GM12878 (cell line): Measurements from ENCODE around the gene MXRA7. TPM values are rescaled to one million over a fixed set of nuclear protein-coding genes. Genes with fewer than 3 reads are reported as not detected.

Experiments used
- ATAC-seq: fragments of 200-7000 bp; cut with Tn5 transposase; 3 replicates; pipeline ENCODE4 v1.9.1; 2020; ENCODE audit warnings: mild to moderate bottlenecking, moderate library complexity
- BruUV-seq: library from RNA; stranded (reverse); fragments of 400-500 nt; replicated peaks from 2 replicates; lab custom pipeline; 2021; lab: Mats Ljungman, UMichigan
- CTCF ChIA-PET: fragments of 300-600 bp; sonication (Branson Sonifier 250); formaldehyde crosslinking; extraction: SDS; loops from one replicate; lab custom pipeline; 2021; ENCODE audit warnings: inconsistent platforms; lab: Yijun Ruan, JAX
- POLR2A ChIA-PET: fragments of 350-600 bp; formaldehyde crosslinking; extraction: SDS; loops from one replicate; lab custom pipeline; 2021; ENCODE audit warnings: inconsistent platforms; lab: Charles Lee
- RAD21 ChIA-PET: fragments of 300-600 bp; sonication (Branson Sonifier 250); formaldehyde crosslinking; loops from one replicate; lab custom pipeline; 2023; ENCODE audit warnings: antibody characterized with exemption; ENCODE audit not compliant: unreplicated experiment; lab: Charles Lee
- SMC1A ChIA-PET: fragments of 300-600 bp; sonication (Branson Sonifier 250); formaldehyde crosslinking; loops from one replicate; lab custom pipeline; 2023; ENCODE audit not compliant: unreplicated experiment, uncharacterized antibody; lab: Charles Lee
- DNase-seq: peaks from one replicate; pipeline ENCODE4 v3.0.0-alpha.2; 2011; ENCODE audit warnings: low read depth, low spot score
- FAIRE-seq: peaks from 3 replicates; lab custom pipeline; 2011; peaks lifted over from hg19 to GRCh38; lab: Jason Lieb, UNC
- H2AFZ ChIP-seq: 2 replicates; pipeline ENCODE4 v1.6.0; 2011; ENCODE audit warnings: low read depth, low read length, control low read depth; ENCODE audit not compliant: control insufficient read depth
- H3K27ac ChIP-seq: 2 replicates; pipeline ENCODE4 v1.5.1; 2011; ENCODE audit warnings: control low read depth; ENCODE audit not compliant: control insufficient read depth, insufficient read depth
- H3K27me3 ChIP-seq, 2 experiments: replicated peaks in 1 of 2; 2 replicates each; pipeline versions ENCODE4 v1.6.0 to v1.6.1; 2011; ENCODE audit warnings: low read length in 1 of 2; ENCODE audit not compliant: control insufficient read depth in 2 of 2, insufficient read depth in 2 of 2
- H3K36me3 ChIP-seq, 2 experiments: 2 replicates each; pipeline ENCODE4 v1.5.1; 2011; ENCODE audit warnings: low read length in 1 of 2; ENCODE audit not compliant: control insufficient read depth in 2 of 2, insufficient read depth in 2 of 2
- H3K4me1 ChIP-seq: 2 replicates; pipeline ENCODE4 v1.6.1; 2011; ENCODE audit warnings: mild to moderate bottlenecking, low read length, moderate library complexity, mixed read lengths; ENCODE audit not compliant: control insufficient read depth, insufficient read depth
- H3K4me2 ChIP-seq: 2 replicates; pipeline ENCODE4 v1.6.0; 2011; ENCODE audit warnings: control low read depth; ENCODE audit not compliant: control insufficient read depth, insufficient read depth
- H3K4me3 ChIP-seq: fragments of 200-600 bp; sonication (generic); 2 replicates; pipeline ENCODE4 v1.5.1; 2016
- H3K79me2 ChIP-seq: 2 replicates; pipeline ENCODE4 v1.6.0; 2011; ENCODE audit warnings: low read length; ENCODE audit not compliant: control insufficient read depth, insufficient read depth
- H3K9ac ChIP-seq: 2 replicates; pipeline ENCODE4 v1.8.0; 2011; ENCODE audit warnings: low read length, control low read depth, mixed read lengths; ENCODE audit not compliant: control insufficient read depth, insufficient read depth
- H3K9me3 ChIP-seq: replicated peaks from 3 replicates; pipeline ENCODE4 v1.5.1; 2011; ENCODE audit warnings: mild to moderate bottlenecking, low read length; ENCODE audit not compliant: control insufficient read depth, insufficient read depth
- H4K20me1 ChIP-seq: 2 replicates; pipeline ENCODE4 v1.6.0; 2011; ENCODE audit not compliant: control insufficient read depth, insufficient read depth
- ATF7 ChIP-seq: fragments of 450-650 bp; IDR thresholded peaks from 2 replicates; pipeline ENCODE4 v1.6.1; 2016; ENCODE audit warnings: low read depth, mild to moderate bottlenecking
- BHLHE40 ChIP-seq, 2 experiments: fragments of 450-650 bp in 1 of 2; IDR thresholded peaks; 2 replicates each; pipeline ENCODE4 v1.6.1; 2011 to 2017; ENCODE audit warnings: low read depth in 2 of 2, borderline replicate concordance in 1 of 2, improper control_type of control experiment in 1 of 2, low read length in 1 of 2, mild to moderate bottlenecking in 1 of 2
- JUNB ChIP-seq: IDR thresholded peaks from 2 replicates; pipeline ENCODE4 v1.6.1; 2016; ENCODE audit warnings: antibody characterized with exemption, mild to moderate bottlenecking
- KAT2A ChIP-seq: conservative IDR thresholded peaks from 2 replicates; pipeline ENCODE4 v1.6.1; 2011; ENCODE audit warnings: low read depth, low read length; ENCODE audit not compliant: control insufficient read depth
- KLF5 ChIP-seq: fragments of 450-650 bp; IDR thresholded peaks from 2 replicates; pipeline ENCODE4 v1.6.1; 2014; ENCODE audit warnings: mild to moderate bottlenecking; ENCODE audit not compliant: partially characterized antibody
- NBN ChIP-seq: fragments of 450-650 bp; IDR thresholded peaks from 2 replicates; pipeline ENCODE4 v1.6.1; 2016
- NFXL1 ChIP-seq: fragments of 450-650 bp; IDR thresholded peaks from 2 replicates; pipeline ENCODE4 v1.6.1; 2017; ENCODE audit warnings: antibody characterized with exemption, mild to moderate bottlenecking, borderline replicate concordance
- SMAD5 ChIP-seq: IDR thresholded peaks from 2 replicates; pipeline ENCODE4 v1.6.1; 2016; ENCODE audit warnings: antibody characterized with exemption, low read depth
- SPI1 ChIP-seq: IDR thresholded peaks from 2 replicates; pipeline ENCODE4 v1.6.1; 2011; ENCODE audit warnings: low read depth, mild to moderate bottlenecking, low read length, moderate library complexity, borderline replicate concordance; ENCODE audit not compliant: insufficient read depth
- YBX1 ChIP-seq: fragments of 450-650 bp; IDR thresholded peaks from 2 replicates; pipeline ENCODE4 v1.6.1; 2016; ENCODE audit warnings: antibody characterized with exemption
- ZBED1 ChIP-seq: IDR thresholded peaks from 2 replicates; pipeline ENCODE4 v1.6.1; 2016; ENCODE audit warnings: borderline replicate concordance
- ZNF592 ChIP-seq: fragments of 450-650 bp; IDR thresholded peaks from 2 replicates; pipeline ENCODE4 v1.6.1; 2017; ENCODE audit warnings: mild to moderate bottlenecking, moderate library complexity
- whole genome bisulfite sequencing: methylation state at CpG from one replicate; pipeline ENCODE4 v1.1.6; 2016; ENCODE audit warnings: low lambda C conversion rate; ENCODE audit not compliant: insufficient replicate concordance, insufficient coverage; ENCODE audit errors: missing lambda C conversion rate; 5-methylcytosine and 5-hydroxymethylcytosine counted together
- in situ Hi-C: fragments of 300-500 bp; cut with MboI; formaldehyde crosslinking; loops from 9 replicates; pipeline ENCODE4 v1.14.3; 2018; ENCODE audit warnings: mixed read lengths
- intact Hi-C: fragments of 100-400 bp; cut with micrococcal nuclease; formaldehyde crosslinking; loops from one replicate; pipeline ENCODE4 v1.14.2; 2022; ENCODE audit not compliant: unreplicated experiment
- polyA plus RNA-seq, 11 experiments: library from polyadenylated mRNA; depleted of rRNA in 4 of 11; unstranded in 6 of 11; stranded (reverse) in 5 of 11; fragments of >200 nt; fragmentation: Nextera tagmentation in 4 of 11; fragmentation: Illumina TruSeq in 1 of 11; extraction: Ambion mirVana in 4 of 11; extraction: Trizol in 1 of 11; gene quantifications; 1 replicate in 1 of 11; 2 replicates in 10 of 11; pipeline versions ENCODE4 v1.2.1 to v1.2.3, GENCODE V29; 2011 to 2016; ENCODE audit warnings: inconsistent platforms in 2 of 11, missing spikeins in 2 of 11, low read depth in 1 of 11
- total RNA-seq, 4 experiments: library from RNA; depleted of rRNA in 3 of 4; stranded (reverse); fragments of >200 nt in 3 of 4; fragmentation: Illumina TruSeq in 1 of 4; extraction: Trizol in 1 of 4; gene quantifications; 2 replicates each; pipeline versions ENCODE4 v1.2.1 to v1.2.3, GENCODE V29; 2013 to 2021
- TF ChIP-seq, protein P1 (sequence below): fragments of 450-650 bp; formaldehyde crosslinking; IDR thresholded peaks from 2 replicates; pipeline ENCODE4 v1.4.0; 2020; ENCODE audit warnings: mild to moderate bottlenecking, moderate library complexity

The MXRA7 gene
- total and polyA plus RNA-seq, 10 of the 15 experiments (the other 5 are each of a cell fraction or from before 2014, with no cell fraction given) = 0.03 to 2.0 (median 0.33) TPM

DNA sequence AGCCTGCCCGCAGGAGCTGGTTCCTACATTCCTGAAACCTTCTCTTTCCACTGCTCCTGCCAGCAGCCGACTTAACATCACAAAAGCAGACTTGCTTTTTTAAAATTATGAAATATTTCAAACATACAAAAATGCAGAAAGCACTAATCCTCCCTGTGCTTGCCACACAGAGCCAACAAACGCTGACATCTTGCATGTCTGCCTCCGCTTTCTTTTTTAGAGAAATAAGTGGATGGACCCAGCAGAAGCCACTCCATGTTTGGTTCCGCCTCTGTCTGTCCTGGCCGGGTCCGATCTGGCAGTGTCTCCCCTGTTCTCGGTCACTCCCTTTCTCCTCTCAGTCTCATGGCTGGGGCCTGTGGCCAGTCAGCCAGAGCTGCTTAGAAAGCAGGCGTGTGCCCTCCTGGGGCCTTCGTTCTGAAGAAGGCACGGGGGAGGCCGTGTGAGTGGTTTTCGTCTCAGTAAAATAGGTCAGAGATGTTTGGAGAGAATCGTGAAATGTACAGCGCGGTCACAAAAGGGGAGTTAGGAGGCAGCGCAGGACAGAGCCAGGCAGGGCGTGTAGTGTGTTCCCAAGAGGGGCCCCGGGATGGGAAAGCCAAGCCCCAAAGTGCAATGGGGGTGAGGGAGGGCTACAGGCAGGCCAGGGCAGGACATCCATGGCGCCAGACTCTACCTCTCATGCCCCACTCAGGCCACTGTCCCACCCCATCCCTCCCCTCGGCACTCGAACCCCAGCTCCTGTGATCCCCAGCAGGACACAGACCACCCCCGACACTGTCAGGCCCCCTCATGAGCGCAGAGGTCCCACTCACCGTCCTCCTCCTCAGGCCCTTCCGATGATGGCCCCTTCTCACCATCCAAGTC lies 23.2 kb downstream of the MXRA7 start (continued):
- TF ChIP-seq, protein P1, sequence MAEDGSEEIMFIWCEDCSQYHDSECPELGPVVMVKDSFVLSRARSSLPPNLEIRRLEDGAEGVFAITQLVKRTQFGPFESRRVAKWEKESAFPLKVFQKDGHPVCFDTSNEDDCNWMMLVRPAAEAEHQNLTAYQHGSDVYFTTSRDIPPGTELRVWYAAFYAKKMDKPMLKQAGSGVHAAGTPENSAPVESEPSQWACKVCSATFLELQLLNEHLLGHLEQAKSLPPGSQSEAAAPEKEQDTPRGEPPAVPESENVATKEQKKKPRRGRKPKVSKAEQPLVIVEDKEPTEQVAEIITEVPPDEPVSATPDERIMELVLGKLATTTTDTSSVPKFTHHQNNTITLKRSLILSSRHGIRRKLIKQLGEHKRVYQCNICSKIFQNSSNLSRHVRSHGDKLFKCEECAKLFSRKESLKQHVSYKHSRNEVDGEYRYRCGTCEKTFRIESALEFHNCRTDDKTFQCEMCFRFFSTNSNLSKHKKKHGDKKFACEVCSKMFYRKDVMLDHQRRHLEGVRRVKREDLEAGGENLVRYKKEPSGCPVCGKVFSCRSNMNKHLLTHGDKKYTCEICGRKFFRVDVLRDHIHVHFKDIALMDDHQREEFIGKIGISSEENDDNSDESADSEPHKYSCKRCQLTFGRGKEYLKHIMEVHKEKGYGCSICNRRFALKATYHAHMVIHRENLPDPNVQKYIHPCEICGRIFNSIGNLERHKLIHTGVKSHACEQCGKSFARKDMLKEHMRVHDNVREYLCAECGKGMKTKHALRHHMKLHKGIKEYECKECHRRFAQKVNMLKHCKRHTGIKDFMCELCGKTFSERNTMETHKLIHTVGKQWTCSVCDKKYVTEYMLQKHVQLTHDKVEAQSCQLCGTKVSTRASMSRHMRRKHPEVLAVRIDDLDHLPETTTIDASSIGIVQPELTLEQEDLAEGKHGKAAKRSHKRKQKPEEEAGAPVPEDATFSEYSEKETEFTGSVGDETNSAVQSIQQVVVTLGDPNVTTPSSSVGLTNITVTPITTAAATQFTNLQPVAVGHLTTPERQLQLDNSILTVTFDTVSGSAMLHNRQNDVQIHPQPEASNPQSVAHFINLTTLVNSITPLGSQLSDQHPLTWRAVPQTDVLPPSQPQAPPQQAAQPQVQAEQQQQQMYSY (CRISPR knock-in tag) = no peak

GRCh38 chr17:76686538-76687297 lies 24.0 kb downstream of the MXRA7 start:
- no peak overlapping the region for H3K9ac ChIP-seq
- SMC1A ChIA-PET = no interaction called here
- peaks cover 0 to 1% of the 10 kb centered on the region in 2 experiments; a peak in 2 of 4 replicates for H3K27me3 ChIP-seq
- CTCF ChIA-PET = no interaction called here
- H3K79me2 ChIP-seq = no peaks in the 10 kb centered on the region
- POLR2A ChIA-PET = no interaction called here
- H2AFZ ChIP-seq = no peak overlapping the region
- H3K27ac ChIP-seq = no peak overlapping the region
- ATAC-seq = no peak
- no peak for TF ChIP-seq NFXL1
- no peak for TF ChIP-seq KAT2A
- no peak for TF ChIP-seq KLF5
- no peak for TF ChIP-seq YBX1
- TF ChIP-seq SMAD5 = no peak
- TF ChIP-seq SPI1 = no peak
- no peak for TF ChIP-seq BHLHE40 (IDR thresholded peaks at IDR 0.05; ENCODE audit: borderline replicate concordance in 1 of 2, low read depth in 2 of 2, low read length in 1 of 2)
- no peak for TF ChIP-seq ATF7
- no peak for TF ChIP-seq ZBED1
- TF ChIP-seq ZNF592 = no peak
- TF ChIP-seq NBN = no peak
- no peak for TF ChIP-seq JUNB
- H3K4me1 ChIP-seq = no peaks in the 10 kb centered on the region
- BruUV-seq = no TSS peak
- in situ Hi-C loops = no loop called here
- 43% methylated on average over 15 of the region's 15 CpGs for WGBS
- no peaks in the 10 kb centered on the region for H3K36me3 ChIP-seq
- RAD21 ChIA-PET = no interaction called here
- H4K20me1 ChIP-seq = no peaks in the 10 kb centered on the region
- intact Hi-C loops = no loop called here
- H3K4me2 ChIP-seq = no peak overlapping the region
- no peaks in the 10 kb centered on the region for H3K9me3 ChIP-seq
- no peak overlapping the region for H3K4me3 ChIP-seq
- no peak for FAIRE-seq
- DNase-seq = no peak
